GM12801 (cell line): ENCODE data around the gene UPK3A.

Experiments
- CTCF ChIP-seq: IDR thresholded peaks from one replicate; pipeline ENCODE4 v1.5.1; 2011; ENCODE audit warnings: control low read depth; ENCODE audit not compliant: insufficient read length; ENCODE audit errors: extremely low read depth

Gene UPK3A

GRCh38 chr22:45292731-45293442 is 8.1 kb downstream of the UPK3A start:
- no peak for TF ChIP-seq CTCF

- no peak for TF ChIP-seq CTCF
These were observed 9.3 kb downstream of the UPK3A start for GRCh38 chr22:45294030-45294429.

GRCh38 chr22:45295492-45295891 is 10.7 kb downstream of the UPK3A start:
- no peak for TF ChIP-seq CTCF

- no peak for TF ChIP-seq CTCF
These were observed 12.0 kb downstream of the UPK3A start for GRCh38 chr22:45296628-45297297.

GRCh38 chr22:45298934-45299505 is 14.3 kb downstream of the UPK3A start:
- no peak for TF ChIP-seq CTCF

- TF ChIP-seq CTCF = no peak
These were observed 18.0 kb downstream of the UPK3A start for GRCh38 chr22:45302751-45303150.

GRCh38 chr22:45303181-45303580 is 18.4 kb downstream of the UPK3A start:
- no peak for TF ChIP-seq CTCF
